K562 (cell line): ENCODE results near the gene KCND1. TPM values are rescaled to one million over a fixed set of nuclear protein-coding genes. Genes with fewer than 3 reads are reported as not detected.

ENCODE experiments used
- BRD9 ChIP-seq: fragments of 450-650 bp; IDR thresholded peaks from 2 replicates; pipeline ENCODE4 v1.6.1; 2018; ENCODE audit warnings: low read depth; ENCODE audit not compliant: partially characterized antibody
- BRF1 ChIP-seq: IDR thresholded peaks from 3 replicates; pipeline ENCODE4 v1.6.1; 2011; ENCODE audit warnings: borderline replicate concordance, mild to moderate bottlenecking; ENCODE audit not compliant: insufficient read length; ENCODE audit errors: extremely low read depth
- CSDE1 ChIP-seq, 2 experiments: fragments of 450-650 bp; IDR thresholded peaks; 2 replicates each; pipeline ENCODE4 v1.6.1; 2016; ENCODE audit warnings: mild to moderate bottlenecking in 1 of 2
- ESRRB ChIP-seq: fragments of 250-450 bp; sonication (Bioruptor Pico); IDR thresholded peaks from 2 replicates; pipeline ENCODE4 v1.5.0; 2020; ENCODE audit warnings: mild to moderate bottlenecking, moderate library complexity, borderline replicate concordance
- FOXK1 ChIP-seq: sonication (generic); formaldehyde crosslinking; IDR thresholded peaks from 2 replicates; pipeline ENCODE4 v1.8.0; 2022; ENCODE audit warnings: missing genetic modification reagents, mild to moderate bottlenecking, borderline replicate concordance
- JUNB ChIP-seq: fragments of 450-650 bp; formaldehyde crosslinking; conservative IDR thresholded peaks from 2 replicates; pipeline ENCODE4 v1.4.0; 2020; ENCODE audit warnings: mild to moderate bottlenecking
- KAT8 ChIP-seq: fragments of 450-650 bp; IDR thresholded peaks from 2 replicates; pipeline ENCODE4 v1.6.1; 2016; ENCODE audit warnings: low read depth, mild to moderate bottlenecking
- KLF16 ChIP-seq: IDR thresholded peaks from 2 replicates; pipeline ENCODE4 v1.6.1; 2016; ENCODE audit warnings: antibody characterized with exemption
- MCM2 ChIP-seq: fragments of 450-650 bp; IDR thresholded peaks from 2 replicates; pipeline ENCODE4 v1.6.1; 2017; ENCODE audit warnings: low read depth, mild to moderate bottlenecking
- MCM5 ChIP-seq: fragments of 450-650 bp; IDR thresholded peaks from 2 replicates; pipeline ENCODE4 v1.6.1; 2016; ENCODE audit warnings: low read depth
- NBN ChIP-seq: fragments of 450-650 bp; IDR thresholded peaks from 2 replicates; pipeline ENCODE4 v1.6.1; 2016; ENCODE audit warnings: low read depth, mild to moderate bottlenecking
- NELFE ChIP-seq: IDR thresholded peaks from 2 replicates; pipeline ENCODE4 v1.6.1; 2011; ENCODE audit warnings: mild to moderate bottlenecking; ENCODE audit not compliant: insufficient read depth, insufficient read length
- PTRF ChIP-seq: fragments of 450-650 bp; IDR thresholded peaks from 2 replicates; pipeline ENCODE4 v1.6.1; 2016; ENCODE audit warnings: mild to moderate bottlenecking, missing genetic modification characterization, missing compliant biosample characterization
- SMAD2 ChIP-seq: fragments of 150-350 bp; IDR thresholded peaks from 2 replicates; pipeline ENCODE4 v1.6.1; 2014; ENCODE audit warnings: low read depth, mild to moderate bottlenecking, low read length
- SPI1 ChIP-seq: IDR thresholded peaks from 2 replicates; pipeline ENCODE4 v1.6.1; 2011; ENCODE audit warnings: low read depth, low read length, control low read depth, borderline replicate concordance
- THRA ChIP-seq: fragments of 450-650 bp; IDR thresholded peaks from 2 replicates; pipeline ENCODE4 v1.6.1; 2017; ENCODE audit warnings: mild to moderate bottlenecking, moderate library complexity
- TRIM25 ChIP-seq: fragments of 450-650 bp; IDR thresholded peaks from 2 replicates; pipeline ENCODE4 v1.7.0; 2016; ENCODE audit warnings: borderline replicate concordance
- ZBTB12 ChIP-seq: fragments of 250-450 bp; sonication (Bioruptor Pico); IDR thresholded peaks from 2 replicates; pipeline ENCODE4 v1.4.0; 2020
- ZFP30 ChIP-seq: fragments of 250-450 bp; sonication (Bioruptor Pico); IDR thresholded peaks from 2 replicates; pipeline ENCODE4 v1.8.0; 2022; ENCODE audit warnings: moderate library complexity, mild to moderate bottlenecking, inconsistent platforms, borderline replicate concordance
- ZNF140 ChIP-seq: fragments of 250-450 bp; sonication (Bioruptor Pico); IDR thresholded peaks from 2 replicates; pipeline ENCODE4 v1.8.0; 2021; ENCODE audit warnings: moderate library complexity, mild to moderate bottlenecking, inconsistent platforms
- ZNF239 ChIP-seq: fragments of 250-450 bp; sonication (Bioruptor Pico); IDR thresholded peaks from 2 replicates; pipeline ENCODE4 v1.4.0; 2020; ENCODE audit warnings: mild to moderate bottlenecking
- ZNF445 ChIP-seq: fragments of 250-450 bp; sonication (Bioruptor Pico); IDR thresholded peaks from 2 replicates; pipeline ENCODE4 v1.4.0; 2020; ENCODE audit warnings: low read depth, mild to moderate bottlenecking, moderate library complexity
- ZNF740 ChIP-seq, 3 experiments: fragments of 200-800 bp in 1 of 3; sonication (Bioruptor generic) in 1 of 3; sonication (generic) in 1 of 3; formaldehyde crosslinking in 1 of 3; IDR thresholded peaks; 2 replicates each; pipeline versions ENCODE4 v1.6.1 to v1.8.0; 2016 to 2022; ENCODE audit warnings: mild to moderate bottlenecking in 2 of 3, missing compliant biosample characterization in 2 of 3, missing genetic modification characterization in 2 of 3, missing genetic modification reagents in 1 of 3
- ZNF764 ChIP-seq: fragments of 250-450 bp; sonication (Bioruptor Pico); IDR thresholded peaks from 2 replicates; pipeline ENCODE4 v1.4.0; 2020; ENCODE audit warnings: low read depth, mild to moderate bottlenecking, moderate library complexity
- ZNF830 ChIP-seq: fragments of 250-450 bp; sonication (Bioruptor Pico); IDR thresholded peaks from 2 replicates; pipeline ENCODE4 v1.5.0; 2021; ENCODE audit warnings: mild to moderate bottlenecking
- polyA plus RNA-seq, 8 experiments: library from polyadenylated mRNA; depleted of rRNA in 4 of 8; stranded (reverse) in 5 of 8; unstranded in 3 of 8; fragments of >200 nt; fragmentation: Nextera tagmentation in 2 of 8; fragmentation: Illumina TruSeq in 1 of 8; extraction: Ambion mirVana in 2 of 8; extraction: Trizol in 1 of 8; gene quantifications; 2 replicates each; pipeline versions ENCODE4 v1.2.1 to v1.2.3, GENCODE V29; 2011 to 2014; ENCODE audit warnings: inconsistent platforms in 1 of 8, missing spikeins in 1 of 8
- total RNA-seq, 7 experiments: library from RNA; depleted of rRNA in 6 of 7; stranded (reverse); fragments of >200 nt in 6 of 7; fragmentation: Illumina TruSeq in 2 of 7; extraction: Trizol in 2 of 7; gene quantifications; 2 replicates each; pipeline versions ENCODE4 v1.2.1 to v1.2.3, GENCODE V29; 2011 to 2021; ENCODE audit warnings: low replicate concordance in 1 of 7

Gene KCND1
- total and polyA plus RNA-seq, 9 of the 15 experiments (the other 6 are each of a cell fraction or from before 2014, with no cell fraction given): 0.06 to 0.83 (median 0.39) TPM; not detected in 1

GRCh38 chrX:48940404-48940955 is 31.2 kb downstream of the KCND1 start (continued):
- TF ChIP-seq FOXK1 (CRISPR knock-in tag): no peak
- TF ChIP-seq MCM2: no peak
- no peak for TF ChIP-seq KAT8
- no peak for TF ChIP-seq MCM5
- peak; percentile 26; the same call in 1 of the 2 replicates for TF ChIP-seq ZBTB12 (CRISPR knock-in tag)
- TF ChIP-seq JUNB (CRISPR knock-in tag): no peak
- TF ChIP-seq BRD9: peak; percentile 70
- no peak for TF ChIP-seq ZNF445 (CRISPR knock-in tag)
- TF ChIP-seq ESRRB (CRISPR knock-in tag): no peak
- TF ChIP-seq KLF16: peak; percentile 60; the same call in 1 of the 2 replicates
- no peak for TF ChIP-seq ZFP30 (CRISPR knock-in tag)
- no peak for TF ChIP-seq NELFE
- no peak for TF ChIP-seq ZNF140 (CRISPR knock-in tag)
- no peak for TF ChIP-seq ZNF830 (CRISPR knock-in tag)
- no peak for TF ChIP-seq SMAD2
- no peak for TF ChIP-seq CSDE1 (IDR thresholded peaks at IDR 0.05)
- no peak for TF ChIP-seq ZNF764
- TF ChIP-seq BRF1: no peak
- TF ChIP-seq ZNF239 (CRISPR knock-in tag): peak; percentile 35
- no peak for TF ChIP-seq NBN
- no peak for TF ChIP-seq ZNF740 (CRISPR knock-in tag; IDR thresholded peaks at IDR 0.05)
- 0 out of 4 replicates have a peak, but pooled peaks of 1 of the 2 experiments have one; percentile 50 for TF ChIP-seq ZNF740 (tag; IDR thresholded peaks at IDR 0.05)
- no peak for TF ChIP-seq TRIM25
- no peak for TF ChIP-seq THRA
- peak; percentile 60; the same call in 1 of the 2 replicates for TF ChIP-seq PTRF
- TF ChIP-seq SPI1: no peak
